DMS153 treated with DMSO at 0.1 percent for 48 hours (cell line): ENCODE results near the gene SLC26A9.
"Not testable (repeated sequence)": the region's sequence is repeated elsewhere in the genome, so short reads cannot be mapped to it uniquely, and the experiment has no call there.

Experiments used
- DNase-seq: peaks from one replicate; lab custom pipeline; 2025; ENCODE audit not compliant: unreplicated experiment; lab: John Stamatoyannopoulos, UW

The SLC26A9 gene

GRCh38 chr1:205927247-205927646 is 16.0 kb downstream of the SLC26A9 start:
- no peak for DNase-seq

DNA sequence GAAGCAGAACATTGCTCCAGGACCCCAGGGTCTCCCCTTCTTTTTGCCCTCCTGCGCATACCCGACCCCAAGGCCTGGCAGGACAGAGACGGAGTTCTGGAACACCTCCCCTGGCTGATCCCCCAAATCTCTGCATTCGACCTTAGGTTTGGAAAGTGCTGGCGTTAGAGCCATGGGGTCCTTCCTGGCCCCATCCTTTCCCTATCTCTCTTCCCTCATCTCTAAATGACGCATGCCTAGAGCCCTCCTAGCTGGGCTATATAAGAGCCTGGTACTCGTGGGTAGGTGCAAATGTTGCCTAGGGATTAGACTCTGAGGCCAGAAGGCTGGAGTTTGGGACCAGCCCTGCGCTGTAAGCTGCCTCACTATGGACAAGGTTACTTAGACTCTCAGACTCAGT is 16.6 kb downstream of the SLC26A9 start:
- no peak for DNase-seq

- DNase-seq, result no peak
These were observed 17.0 kb downstream of the SLC26A9 start for GRCh38 chr1:205926213-205926612.

DNA sequence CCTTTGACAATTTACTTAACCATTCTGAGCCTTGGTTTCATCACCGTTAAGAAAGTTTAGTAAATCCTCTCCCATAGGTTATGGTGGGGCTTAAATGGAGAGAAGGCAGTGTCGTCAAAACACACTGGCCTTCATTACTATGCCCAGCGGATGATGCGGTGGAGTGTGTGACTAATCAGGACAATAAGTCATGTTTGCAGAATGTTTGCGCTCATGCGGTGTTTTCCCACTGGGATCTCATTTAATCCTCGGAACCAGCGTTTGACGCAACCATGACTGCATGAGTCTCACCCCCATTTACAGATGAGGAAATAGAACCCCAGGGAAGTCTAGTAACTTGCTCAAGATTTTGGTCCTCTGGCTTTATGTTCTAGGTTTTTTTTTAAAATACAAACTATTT is 17.5 kb downstream of the SLC26A9 start:
- no peak for DNase-seq

DNA sequence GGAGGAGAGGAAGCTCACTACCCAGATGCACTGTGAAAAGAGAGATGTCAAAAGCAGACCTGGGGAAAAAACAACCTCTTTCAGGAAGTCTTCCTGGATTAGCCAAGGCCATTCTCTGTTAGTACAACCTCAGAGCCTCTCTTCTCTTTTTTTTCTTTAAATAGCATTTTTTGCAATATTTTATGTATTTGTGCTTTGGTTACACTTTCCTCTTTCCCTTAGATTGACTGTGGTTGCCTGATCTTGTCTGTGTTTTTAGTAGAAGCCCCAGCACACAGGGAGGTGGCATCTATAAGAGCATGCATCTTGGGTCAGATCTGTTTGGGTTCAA is 18.8 kb downstream of the SLC26A9 start:
- DNase-seq, result no peak

- no peak for DNase-seq
These were observed 19.4 kb downstream of the SLC26A9 start for GRCh38 chr1:205923651-205924459.

DNA sequence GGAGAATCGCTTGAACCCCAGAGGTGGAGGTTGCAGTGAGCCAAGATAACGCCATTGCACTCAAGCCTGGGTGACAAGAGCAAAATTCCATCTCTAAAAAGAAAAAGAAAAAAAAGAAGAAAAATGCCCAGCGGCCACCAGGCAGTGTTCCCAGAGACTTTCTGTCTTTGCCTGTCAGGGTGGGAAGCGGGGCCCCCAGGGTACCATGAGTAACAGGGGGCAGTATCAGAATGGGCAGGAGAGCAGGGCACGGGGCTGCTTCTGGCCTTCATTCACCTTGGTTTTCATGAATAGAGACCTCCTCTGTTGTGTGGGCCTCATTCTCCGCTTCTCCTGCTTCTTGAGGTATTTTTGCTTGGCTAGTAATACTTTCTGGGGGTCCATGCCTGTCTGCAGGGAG is 20.4 kb downstream of the SLC26A9 start:
- no peak for DNase-seq

DNA sequence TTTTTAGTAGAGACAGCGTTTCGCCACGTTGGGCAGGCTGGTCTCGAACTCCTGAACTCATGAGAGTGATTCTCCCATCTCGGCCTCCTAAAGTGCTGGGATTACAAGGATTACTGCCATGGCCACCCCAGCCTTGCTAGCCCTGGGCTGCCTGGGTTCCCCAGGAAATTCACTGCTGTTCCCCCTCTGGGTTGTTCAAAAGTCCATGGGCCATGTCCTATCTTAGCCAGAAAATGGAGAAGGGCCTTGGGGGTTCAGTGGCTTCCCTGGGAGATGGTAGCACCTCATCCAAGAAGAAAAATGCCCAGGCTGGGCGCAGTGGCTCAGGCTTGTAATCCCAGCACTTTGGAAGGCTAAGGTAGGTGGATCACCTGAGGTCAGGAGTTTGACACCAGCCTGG is 20.9 kb downstream of the SLC26A9 start:
- DNase-seq, result no peak

DNA sequence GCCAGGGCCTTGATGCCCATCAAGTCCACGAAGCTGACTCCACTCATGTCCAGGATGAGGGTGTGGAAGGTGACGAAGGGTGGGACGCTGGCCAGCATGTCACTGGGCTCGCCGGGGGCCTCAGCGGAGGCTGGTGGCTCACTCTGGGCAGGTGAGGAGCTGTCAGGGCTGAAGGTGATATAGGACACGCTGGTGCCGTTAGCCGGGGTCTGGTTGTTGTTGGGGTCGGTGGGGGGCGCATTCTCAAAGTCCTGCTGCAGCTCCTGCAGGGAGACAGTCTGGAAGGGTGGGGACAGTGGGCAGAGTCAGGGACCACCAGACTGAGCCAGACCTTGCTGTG is 21.7 kb downstream of the SLC26A9 start:
- no peak for DNase-seq

GRCh38 chr1:205920861-205921569 is 22.2 kb downstream of the SLC26A9 start:
- DNase-seq, result no peak

DNA sequence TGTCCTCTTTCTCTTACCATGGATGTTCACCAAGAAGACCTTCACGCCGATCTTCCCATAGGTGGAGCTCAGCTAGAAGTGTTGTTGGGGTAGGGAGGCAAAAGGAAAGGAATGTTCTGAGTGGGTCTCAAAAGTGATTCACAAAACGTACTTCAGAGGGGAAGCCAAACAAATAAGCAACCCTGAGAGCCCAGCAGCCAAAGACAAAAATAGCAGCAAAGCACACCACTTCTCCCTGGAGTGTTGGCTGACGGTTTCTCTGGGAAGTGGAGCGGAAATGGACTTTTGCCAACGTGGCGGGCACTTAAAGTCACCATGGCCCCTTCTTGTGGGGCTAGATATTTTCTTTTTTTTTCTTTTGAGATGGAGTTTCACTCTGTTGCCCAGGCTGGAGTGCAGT is 23.1 kb downstream of the SLC26A9 start:
- peak; percentile 87 for DNase-seq

GRCh38 chr1:205918955-205919746 is 24.1 kb downstream of the SLC26A9 start:
- DNase-seq, result peak; percentile 93

- DNase-seq, result peak; percentile 54
These were observed 25.6 kb downstream of the SLC26A9 start for GRCh38 chr1:205917466-205918238.

GRCh38 chr1:205916541-205916940 is 26.7 kb downstream of the SLC26A9 start:
- DNase-seq, result no peak

DNA sequence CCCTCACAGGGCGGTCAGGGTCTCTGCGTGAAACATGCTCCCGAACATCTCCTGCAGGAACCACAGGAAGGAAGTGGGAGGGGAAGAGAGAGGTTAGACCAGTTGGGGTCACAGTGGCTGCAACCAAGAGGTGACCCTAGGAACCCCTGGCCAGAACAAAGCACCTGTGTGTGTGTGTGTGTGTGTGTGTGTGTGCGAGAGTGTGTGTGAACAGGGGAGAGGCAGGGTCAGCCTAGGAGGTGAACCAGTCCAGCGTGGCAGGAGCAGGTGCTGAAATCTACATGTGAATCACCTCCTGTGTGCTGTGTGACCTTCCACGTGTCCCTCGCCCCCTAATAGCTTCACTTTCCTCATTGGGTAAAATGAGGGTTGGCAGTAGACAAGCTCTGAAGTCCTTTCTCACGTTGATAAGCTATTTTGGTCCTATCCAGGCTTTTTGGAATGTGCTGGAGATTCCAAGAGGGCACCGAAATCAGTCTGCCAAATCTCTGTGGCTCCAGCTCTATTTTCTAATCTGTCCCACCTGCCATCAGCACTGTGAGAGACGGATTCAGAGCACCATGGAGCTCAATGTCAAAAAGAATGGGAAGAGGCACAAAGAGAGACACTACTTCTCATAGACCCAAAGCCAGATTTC is 27.8 kb downstream of the SLC26A9 start:
- no peak for DNase-seq

GRCh38 chr1:205914730-205915129 is 28.5 kb downstream of the SLC26A9 start:
- no peak for DNase-seq

DNA sequence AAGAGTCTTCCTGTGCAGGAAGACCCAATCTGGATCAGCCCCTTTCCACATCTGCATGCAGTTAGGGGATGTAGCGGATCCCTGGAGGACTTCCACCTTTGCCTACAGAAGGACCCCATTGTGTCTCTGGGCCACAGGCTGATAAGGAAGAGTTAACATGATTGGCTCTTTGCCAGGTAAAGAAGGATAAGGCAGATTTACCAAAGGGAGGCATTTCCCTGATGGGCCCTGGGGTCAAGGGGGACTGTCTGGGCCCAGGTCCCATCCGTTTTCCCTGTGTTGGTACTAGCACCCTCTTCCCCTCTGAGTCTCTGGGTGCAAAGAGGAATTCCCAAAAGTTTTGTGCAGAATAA is 29.1 kb downstream of the SLC26A9 start:
- DNase-seq, result no peak

DNA sequence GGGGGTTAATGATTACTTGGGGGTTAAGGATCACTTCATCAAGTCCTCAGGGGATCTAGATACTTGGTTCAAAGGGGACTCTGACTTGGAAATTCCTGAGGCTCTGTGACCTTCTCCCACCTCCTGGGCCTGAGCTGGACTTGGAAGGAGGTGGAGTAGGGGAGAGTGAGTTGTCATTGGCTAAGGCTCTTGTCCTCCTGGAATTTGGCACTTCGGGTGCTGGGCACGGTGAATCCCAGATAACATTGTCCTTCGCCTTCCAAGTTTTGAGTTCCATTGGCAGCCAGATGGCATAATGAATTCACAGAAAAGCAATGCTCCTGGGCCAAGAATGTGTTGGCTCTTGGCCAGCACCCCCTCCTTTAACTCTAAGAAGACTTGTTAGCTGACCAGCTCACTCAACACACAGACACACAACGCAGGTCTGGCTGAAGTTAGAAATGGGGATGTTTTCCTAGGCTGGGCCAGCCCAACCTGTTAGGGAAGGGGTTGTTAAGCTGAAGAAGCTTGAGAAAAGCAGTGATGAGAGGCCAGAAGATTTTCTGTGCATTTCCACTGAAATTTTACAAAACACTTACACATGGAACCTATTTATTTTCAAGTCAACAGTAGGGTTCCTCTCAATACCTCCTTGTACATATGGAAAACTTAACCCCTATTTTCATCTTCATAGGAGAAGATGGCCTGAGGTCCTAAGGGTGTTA is 29.7 kb downstream of the SLC26A9 start:
- no peak for DNase-seq

DNA sequence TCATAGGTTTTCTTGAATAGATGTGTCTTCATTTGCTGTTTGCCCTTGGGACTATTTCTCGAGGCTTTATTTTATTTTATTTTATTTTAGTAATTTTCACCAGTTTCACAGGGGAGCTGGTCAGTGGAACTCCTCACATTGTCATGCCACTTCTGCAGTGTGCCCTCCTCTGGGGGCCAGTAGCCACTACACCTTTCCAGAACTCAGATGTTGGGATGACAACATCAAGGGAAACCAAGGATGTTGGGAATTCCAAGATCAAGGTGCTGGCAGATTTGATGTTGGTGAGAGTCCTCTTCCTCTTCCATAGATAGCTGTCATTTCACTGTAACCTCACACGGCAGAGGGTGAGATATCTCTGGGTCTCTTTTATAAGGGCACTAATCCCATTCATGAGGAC is 35.5 kb downstream of the SLC26A9 start:
- DNase-seq, result no peak

DNA sequence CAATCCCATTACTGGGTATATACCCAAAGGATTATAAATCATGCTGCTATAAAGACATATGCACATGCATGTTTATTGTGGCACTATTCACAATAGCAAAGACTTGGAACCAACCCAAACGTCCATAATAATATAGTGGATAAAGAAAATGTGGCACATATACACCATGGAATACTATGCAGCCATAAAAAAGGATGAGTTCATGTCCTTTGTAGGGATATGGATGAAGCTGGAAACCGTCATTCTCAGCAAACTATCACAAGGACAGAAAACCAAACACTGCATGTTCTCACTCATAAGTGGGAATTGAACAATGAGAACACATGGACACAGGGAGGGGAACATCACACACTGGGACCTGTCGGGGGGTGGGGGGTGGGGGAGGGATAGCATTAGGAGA is 38.2 kb downstream of the SLC26A9 start:
- not testable (repeated sequence) for DNase-seq
